H1 (cell line): ENCODE results near the gene KCNT1. TPM values are rescaled to one million over a fixed set of nuclear protein-coding genes. Genes with fewer than 3 reads are reported as not detected.

Experiments
- CHD1 ChIP-seq: IDR thresholded peaks from 2 replicates; pipeline ENCODE4 v1.6.1; 2012; ENCODE audit warnings: low read depth, low read length, improper control_type of control experiment
- MAFK ChIP-seq: IDR thresholded peaks from 2 replicates; pipeline ENCODE4 v1.6.1; 2012; ENCODE audit warnings: low read depth, mild to moderate bottlenecking, improper control_type of control experiment, low read length
- SP2 ChIP-seq: IDR thresholded peaks from 2 replicates; pipeline ENCODE4 v1.6.1; 2012; ENCODE audit warnings: mild to moderate bottlenecking, low read length, inconsistent platforms
- SRF ChIP-seq: IDR thresholded peaks from 2 replicates; pipeline ENCODE4 v1.6.1; 2011; ENCODE audit warnings: mild to moderate bottlenecking, low read depth, low read length, moderate library complexity
- polyA plus RNA-seq, 7 experiments: library from polyadenylated mRNA; depleted of rRNA in 3 of 7; stranded (reverse) in 5 of 7; unstranded in 2 of 7; fragments of >200 nt in 5 of 7; fragments of 200-250 nt in 2 of 7; gene quantifications; 1 replicate in 5 of 7; 2 replicates in 1 of 7; 4 replicates in 1 of 7; pipeline versions ENCODE4 v1.2.1 to v1.2.3, GENCODE V29; 2011 to 2013; ENCODE audit warnings: missing spikeins in 2 of 7, mixed read lengths in 2 of 7
- total RNA-seq: library from RNA; stranded (reverse); fragmentation: NEBNext Ultra II Directional; extraction: Animal tissue kit (Norgen Biotek cat#: 25700); gene quantifications from 2 replicates; pipeline ENCODE4 v1.2.1, GENCODE V29; 2021

The KCNT1 gene
- total and polyA plus RNA-seq, 2 of the 8 experiments (the other 6 are each of a cell fraction or from before 2014, with no cell fraction given) = 0.13 to 0.20 TPM

GRCh38 chr9:135794057-135794335, 92.0 kb downstream of the KCNT1 start (continued):
- no peak for TF ChIP-seq SRF
- no peak for TF ChIP-seq MAFK
- no peak for TF ChIP-seq CHD1
- no peak for TF ChIP-seq SP2
